Left renal pelvis (tissue), 4 donors: ENCODE data around the gene FNIP2. TPM values are rescaled to one million over a fixed set of nuclear protein-coding genes. Genes with fewer than 3 reads are reported as not detected.
"Not testable (repeated sequence)": the region's sequence is repeated elsewhere in the genome, so short reads cannot be mapped to it uniquely, and the experiment has no call there.

Experiments
- DNase-seq, 4 donors: peaks; one replicate each; pipeline ENCODE4 v3.0.0-alpha.2; 2013; ENCODE audit warnings: low read depth in 4 of 4, low spot score in 3 of 4
- polyA plus RNA-seq, 4 donors: library from polyadenylated mRNA; unstranded; fragments of 120-200 nt; gene quantifications; one replicate each; pipeline ENCODE4 v1.2.1, GENCODE V29; 2013; ENCODE audit not compliant: insufficient read length in 4 of 4

FNIP2 gene
- polyA plus RNA-seq, 4 donors, result 29.6 to 52.9 (median 46.2) TPM

DNA sequence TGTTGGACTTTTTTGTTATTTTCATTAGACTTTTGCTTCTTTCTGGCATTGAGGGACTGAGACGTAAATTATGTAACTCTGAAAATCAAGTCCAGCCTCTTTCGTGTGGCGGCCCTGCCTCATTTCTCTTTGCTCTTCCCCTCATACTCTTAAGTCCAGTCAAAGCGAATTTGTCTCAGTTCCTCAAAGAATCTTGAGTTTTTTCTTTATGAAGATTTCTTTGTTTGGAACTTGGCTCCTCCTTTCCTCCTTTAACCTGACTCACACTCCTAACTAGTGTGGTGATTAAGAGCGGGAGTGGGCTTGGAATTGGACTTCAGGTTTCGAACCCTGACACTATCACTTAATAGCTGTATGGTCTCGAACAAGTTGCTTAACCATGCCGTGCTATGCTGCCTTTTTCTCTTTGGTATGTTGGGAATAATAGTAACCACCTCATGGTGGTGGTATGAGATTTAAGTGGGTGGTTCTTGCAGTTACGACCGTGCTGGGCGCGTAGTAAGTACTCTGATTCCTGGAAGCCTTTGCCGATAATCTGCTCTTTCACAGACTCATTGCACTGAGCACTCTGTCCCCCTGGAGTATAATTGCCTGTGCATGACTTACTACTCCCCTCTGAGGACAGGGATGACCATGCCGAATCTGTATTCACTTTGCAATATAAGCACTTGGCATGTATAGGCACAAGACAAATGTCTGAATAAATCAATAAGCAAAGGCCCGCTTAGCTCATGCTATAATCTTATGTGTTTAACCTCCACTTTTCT is 19.1 kb downstream of the FNIP2 start:
- no peak for DNase-seq

DNA sequence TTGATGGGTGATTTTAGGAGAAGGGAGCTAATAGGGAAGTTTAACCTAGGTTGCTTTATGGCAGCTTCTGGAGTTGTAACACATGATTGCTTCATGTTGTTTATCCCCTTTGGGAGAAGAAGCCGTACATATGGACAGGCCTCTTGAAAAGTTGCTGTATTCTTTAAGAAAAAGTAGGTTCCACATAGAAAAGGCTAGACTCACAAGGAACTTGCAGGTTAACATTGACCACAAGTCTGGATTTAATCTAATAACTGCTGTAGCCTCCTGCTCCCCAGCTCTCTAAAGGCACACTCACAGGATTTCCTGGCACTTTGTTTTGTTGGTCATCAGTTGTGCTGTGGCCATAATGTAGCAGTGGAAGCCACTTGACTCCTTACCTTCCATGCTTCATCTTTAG is 19.7 kb downstream of the FNIP2 start:
- no peak for DNase-seq

DNA sequence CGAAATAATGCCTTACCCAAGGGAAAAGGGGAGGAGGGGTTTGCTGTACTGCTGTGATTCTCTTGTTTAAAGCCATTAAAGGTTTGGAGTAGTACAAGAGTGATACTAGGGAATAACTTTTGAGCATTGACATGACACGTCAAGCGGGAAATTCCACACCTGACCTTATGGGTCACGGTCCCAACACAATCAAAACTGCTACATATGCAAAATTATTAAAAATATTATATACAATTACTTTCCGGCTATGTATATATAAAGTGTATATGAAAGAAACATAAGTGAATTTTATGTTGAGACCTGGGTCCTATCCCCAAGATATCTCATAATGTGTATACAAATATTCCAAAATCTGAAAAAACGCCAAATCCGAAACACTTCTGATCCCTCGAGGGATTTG is 21.0 kb downstream of the FNIP2 start:
- DNase-seq, result no peak

DNA sequence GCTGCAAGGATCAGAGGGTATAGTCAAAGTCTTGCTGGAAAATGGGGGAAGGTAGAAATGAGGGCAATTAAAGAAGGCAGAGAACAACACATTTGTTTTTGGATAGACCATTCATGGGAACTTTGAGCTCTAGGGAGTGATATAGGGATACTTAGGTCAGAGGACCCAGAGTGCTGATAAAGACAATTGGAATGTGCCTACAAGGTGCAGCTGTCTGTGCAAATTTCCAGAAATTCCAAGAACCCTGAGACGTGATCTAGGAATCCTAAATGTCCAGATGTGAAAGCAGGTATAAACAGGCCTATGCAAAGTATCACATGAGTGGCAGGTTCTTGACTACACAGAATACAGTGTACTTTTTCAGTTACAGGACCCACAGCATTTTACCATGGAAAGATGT is 24.2 kb downstream of the FNIP2 start:
- no peak for DNase-seq

DNA sequence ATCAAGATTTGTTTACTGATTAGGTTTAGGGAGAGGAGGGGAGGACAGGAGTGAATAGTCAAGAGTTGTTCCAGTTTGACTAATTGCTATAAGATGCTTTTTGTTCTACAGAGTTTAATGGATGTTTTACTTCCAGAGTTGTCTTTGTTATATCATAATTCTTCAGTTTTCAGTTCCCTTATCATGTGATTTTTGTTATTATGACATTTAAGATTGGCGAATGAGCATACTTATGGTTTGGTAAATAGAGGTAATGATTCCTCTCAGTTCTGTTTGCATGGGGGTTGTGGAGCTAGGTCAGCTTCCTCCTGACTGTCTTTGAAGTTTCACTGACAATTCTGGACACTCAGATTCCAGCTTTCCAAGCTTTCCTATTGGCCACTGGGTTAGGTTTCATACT is 24.6 kb downstream of the FNIP2 start:
- DNase-seq, result not testable (repeated sequence)

DNA sequence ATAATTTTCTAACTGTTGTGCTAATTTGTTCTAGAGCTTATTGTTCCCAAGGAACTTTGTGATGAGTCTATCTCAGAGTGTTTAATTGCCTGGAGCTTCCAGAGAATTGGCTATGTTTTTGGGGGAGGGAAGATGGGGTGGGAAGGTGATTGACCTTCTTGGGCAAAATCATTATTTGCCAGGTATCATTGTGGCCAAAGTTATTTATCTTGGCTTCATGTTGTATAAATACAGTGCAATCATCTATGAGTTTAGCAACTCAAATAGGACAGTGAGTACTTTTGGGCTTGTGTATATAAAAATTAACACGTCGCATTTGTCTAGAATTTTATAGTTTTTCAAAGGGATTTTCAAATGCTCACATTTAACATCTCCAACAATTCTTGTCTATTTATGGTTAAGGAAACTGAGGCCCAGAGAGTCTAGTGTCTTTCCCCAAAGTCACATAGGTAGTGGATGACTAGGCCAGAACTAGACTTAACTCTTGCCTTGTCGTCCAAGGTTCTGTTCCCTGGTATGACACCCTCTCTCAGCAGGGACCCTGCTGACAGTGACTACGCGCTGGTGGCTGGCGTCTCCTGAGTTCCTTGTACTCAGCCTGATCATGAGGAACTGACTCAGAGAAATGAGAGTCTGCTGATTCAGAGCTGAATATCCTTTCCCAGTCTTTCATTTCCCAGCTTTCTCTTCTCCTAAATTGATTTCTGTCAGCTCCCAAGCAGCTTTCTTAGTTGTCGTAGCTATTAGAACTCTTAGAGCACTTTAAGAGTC is 27.7 kb downstream of the FNIP2 start:
- no peak for DNase-seq

DNA sequence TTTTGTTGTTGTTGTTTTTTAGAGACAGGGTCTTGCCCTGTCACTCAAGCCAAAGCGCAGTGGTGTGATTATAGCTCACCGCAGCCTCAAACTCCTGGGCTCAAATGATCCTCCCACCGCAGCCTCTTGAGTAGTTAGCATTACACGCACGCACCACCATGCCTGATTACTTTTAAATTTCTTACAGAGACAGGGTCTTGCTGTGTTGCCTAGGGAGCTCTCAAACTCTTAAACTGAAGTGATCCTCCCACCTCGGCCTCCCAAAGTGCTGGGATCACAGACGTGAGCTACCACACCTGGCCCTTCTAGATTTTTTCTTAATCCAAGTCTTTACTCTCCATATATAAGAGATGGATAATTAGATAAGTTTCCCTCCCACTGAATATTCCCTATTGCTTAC is 29.2 kb downstream of the FNIP2 start:
- no peak for DNase-seq

DNA sequence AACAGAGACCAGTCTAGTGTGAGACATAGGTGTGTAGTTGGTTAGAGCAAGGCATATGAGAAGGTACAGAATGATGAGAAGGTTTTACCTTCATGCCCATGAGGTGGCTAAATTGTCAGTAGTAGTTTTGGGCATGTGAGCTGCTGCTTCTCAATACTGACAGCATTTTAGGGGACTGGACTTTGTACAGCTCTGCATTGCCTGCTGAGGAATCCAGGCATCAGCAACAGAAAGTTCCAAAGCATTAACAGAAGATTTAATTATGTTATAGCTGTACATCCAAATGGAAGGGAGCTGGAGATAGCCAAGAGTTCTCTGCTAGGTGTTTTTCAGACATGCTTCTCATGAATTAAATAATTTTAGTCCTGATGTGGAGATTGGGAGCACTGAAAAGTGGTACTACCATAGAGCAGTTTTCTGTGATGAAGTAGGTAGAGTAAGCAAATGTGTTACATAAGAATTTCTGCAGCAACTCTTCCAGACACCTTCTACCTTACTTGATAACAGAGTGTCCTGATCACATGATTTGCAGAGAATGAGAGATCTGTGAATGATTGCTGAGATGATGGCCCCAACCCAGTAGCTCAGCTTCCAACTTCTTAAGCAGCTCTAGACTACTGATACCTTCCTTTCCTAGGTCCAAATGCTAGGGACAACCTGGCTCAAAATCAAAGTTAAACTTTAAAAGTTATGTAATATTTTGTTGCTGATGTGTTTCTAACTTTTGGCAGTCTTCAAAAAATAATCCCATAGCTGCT is 30.4 kb downstream of the FNIP2 start:
- no peak for DNase-seq

DNA sequence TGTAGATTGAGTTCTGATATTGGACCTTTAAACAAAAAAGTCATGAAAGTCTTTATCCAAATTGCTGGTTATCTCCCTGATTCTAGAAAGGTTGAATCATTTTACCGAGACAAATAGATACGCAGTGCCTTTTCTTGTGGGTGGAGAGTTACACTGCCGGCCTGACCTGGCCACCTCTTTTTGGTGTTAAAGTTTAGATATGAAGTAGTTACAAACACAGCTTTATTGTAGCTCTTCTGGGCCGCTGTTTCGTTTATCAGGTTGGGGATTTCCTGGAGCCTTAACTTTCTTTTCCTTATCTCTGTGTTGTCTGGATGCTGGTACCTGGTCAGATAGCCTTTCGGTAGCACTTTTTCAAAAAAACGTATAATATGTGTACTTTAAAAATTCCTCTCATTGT is 31.0 kb downstream of the FNIP2 start:
- DNase-seq, result no peak

DNA sequence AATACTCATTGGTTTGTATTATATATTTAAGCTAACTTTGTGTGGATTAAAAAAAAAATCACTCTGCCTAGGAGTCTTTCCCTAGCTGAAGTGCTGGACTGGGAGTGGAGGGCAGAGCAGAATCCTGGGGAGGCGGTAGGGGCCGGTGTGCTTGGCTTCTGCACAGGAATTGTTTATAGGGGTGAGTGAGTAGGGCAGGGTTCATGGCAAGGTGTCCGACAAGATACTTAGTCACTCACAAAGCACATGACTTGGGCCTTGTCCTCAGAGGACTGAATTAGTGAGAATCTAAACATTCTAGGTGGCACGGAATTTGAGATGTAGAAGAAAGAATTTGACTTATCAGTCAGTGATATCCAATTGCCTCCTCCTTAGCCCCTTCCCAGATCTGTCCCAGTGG is 32.2 kb downstream of the FNIP2 start:
- DNase-seq, result no peak

DNA sequence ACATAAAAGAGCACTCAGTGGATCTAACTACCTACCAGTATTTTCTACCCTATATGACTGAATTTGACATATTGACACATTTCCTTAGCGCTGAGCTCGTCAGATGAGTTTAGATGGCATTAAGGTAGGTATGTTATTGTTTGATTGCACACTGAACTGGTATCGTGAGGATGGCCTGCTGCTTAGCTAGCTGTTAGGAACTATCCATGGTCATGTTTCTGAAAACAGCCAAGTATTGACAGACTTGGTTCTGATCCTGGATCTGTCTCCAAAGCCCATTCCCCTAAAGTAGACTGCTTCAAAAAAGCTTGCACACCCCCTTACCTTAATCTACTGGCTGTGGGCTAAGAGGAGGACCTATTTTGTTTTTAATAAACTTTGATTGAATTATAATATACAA is 32.9 kb downstream of the FNIP2 start:
- DNase-seq, result no peak

DNA sequence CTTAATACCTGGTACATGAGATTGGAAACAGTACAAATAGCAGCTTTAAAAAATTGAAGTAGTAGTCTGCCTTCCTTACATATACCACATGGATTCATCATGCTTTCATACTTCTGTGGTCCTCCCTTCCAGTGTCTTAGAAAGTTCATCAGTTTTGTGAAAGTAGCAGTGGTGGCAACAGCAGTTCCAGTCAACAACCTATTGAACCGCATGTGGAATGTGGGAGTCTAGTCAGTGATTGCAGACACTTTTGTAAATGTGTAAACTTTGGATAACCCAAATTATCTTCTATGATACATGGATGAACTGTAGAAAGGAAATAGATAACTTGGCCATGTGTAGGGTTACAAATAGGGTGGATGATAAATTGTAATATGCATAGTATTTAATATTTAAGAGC is 34.1 kb downstream of the FNIP2 start:
- no peak for DNase-seq

DNA sequence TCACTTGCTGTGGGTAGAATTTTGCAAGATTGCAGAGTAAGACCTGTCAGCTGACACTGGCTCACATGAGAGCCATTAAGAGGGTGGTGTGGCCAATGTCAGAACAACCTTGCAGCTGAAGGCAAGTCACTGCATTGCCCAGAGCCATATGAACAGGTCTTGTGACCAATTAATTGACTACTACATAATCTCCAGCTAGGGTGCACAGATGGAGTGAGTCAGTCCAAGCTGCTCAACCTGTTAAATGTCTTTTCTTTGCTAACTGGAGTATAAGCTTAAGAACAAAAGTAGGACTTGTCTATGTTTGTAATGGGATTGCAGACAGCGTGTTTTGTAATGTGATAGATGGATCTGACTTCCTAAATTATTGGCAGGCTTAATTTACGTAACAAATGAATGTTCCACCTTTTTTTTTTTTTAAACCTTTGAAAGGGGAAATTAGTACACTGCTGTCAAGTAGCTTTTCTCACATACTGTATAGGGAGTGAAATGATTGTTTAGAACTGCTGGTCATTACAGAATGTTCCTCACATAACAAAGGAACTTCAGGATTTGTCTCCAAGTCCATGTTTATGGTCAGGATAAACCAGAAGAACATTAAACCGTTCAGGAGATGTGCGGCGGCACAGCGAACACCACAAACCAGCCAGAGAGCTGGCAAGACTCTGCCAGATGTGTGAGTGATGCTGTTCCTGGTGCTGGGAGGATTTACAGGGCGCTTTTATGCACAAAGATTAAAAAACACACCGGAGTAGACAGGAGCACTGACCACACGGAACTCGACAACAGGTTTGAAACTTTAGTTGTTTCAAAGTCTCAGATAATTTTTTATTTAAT is 37.0 kb downstream of the FNIP2 start:
- DNase-seq, result no peak

DNA sequence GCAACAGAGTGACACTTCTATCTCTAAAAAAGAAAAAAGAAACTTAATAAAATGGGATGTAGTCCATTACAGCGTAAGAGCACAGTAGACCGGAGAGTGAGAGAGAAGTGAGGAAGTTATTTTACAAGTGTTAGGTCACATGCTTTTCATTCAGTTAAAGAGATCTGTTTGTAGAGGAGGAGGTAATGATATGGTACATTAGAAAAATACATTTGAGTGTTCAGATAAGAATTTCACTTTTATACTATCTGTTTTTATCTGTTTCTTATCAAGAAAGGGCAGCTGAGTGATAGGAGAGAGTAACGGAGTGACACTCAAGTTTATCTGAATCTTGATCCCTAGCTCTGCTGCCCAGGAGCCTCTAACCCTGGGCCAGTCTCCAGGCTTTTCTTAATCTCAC is 38.9 kb downstream of the FNIP2 start:
- no peak for DNase-seq

DNA sequence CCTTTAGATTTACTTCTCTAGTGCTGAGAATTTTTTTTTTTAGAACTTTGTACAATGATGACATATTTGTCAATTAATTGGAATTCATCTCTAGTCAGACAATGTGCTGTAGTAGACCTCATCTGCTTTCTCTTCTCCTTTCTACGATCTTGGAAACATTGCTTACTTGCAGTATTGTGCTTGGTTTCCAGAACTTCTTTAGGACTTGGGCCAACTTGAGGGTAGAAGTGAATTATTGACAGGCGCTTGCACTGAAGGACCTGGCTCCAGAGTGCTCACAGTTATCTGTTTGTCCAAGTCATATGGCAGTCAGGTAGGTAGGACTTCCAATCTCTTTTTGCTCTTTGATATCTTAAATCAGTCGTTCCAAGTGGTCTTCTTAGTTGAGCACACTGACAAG is 39.6 kb downstream of the FNIP2 start:
- no peak for DNase-seq

DNA sequence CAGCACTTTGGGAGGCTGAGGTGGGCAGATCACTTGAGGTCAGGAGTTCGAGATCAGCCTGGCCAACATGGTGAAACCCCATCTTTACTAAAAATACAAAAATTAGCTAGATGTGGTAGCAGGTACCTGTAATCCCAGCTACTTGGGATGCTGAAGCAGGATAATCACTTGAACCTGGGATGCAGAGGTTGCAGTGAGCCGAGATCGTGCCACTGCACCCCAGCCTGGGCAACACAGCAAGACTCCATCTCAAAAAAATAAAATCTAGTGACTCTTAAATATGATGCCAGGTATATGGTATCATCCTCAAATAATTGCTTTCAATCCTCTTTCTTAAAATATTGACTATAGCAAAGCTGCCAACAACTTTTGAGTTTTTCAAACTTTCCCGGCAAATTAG is 40.4 kb downstream of the FNIP2 start:
- DNase-seq, result not testable (repeated sequence)

DNA sequence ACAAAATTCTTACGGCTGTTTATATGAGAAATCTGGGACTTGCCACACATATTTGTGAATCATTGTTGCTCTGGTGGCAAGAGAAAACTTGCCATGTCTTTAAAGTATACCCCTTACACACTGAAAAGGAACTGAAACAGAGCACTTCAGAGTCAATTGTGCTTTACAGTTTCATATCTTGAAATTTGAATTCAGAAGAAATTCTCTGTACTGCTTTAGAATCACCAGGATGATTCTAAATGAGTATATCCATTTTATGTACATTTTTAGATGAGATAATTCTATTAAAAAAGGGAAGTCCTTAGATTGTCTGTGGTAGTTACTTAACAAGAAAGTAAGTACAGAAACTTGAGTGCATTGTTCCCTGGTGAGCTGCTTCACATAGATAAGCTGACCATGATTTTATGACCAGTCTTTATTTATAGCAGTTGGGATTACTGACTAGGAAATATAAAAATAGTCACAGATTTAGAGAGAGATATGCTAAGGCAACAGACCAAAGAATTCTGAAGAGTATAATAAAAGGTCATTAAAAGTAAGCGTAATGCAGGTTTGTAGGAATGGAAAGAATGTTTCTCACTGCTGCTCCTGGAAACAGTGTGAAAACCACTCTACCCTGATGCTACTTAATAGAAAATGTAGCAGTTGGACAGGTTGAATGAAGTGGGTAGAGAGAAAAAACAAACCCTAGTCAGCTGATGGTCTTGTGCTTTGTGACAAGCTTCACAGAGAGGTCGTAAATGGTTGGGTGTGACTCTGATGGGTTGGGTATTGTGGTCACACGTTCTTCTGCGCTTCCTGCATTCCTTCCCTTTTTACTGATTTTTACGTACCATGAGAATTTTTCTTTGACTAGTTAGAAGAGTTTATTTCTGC is 41.0 kb downstream of the FNIP2 start:
- no peak for DNase-seq

DNA sequence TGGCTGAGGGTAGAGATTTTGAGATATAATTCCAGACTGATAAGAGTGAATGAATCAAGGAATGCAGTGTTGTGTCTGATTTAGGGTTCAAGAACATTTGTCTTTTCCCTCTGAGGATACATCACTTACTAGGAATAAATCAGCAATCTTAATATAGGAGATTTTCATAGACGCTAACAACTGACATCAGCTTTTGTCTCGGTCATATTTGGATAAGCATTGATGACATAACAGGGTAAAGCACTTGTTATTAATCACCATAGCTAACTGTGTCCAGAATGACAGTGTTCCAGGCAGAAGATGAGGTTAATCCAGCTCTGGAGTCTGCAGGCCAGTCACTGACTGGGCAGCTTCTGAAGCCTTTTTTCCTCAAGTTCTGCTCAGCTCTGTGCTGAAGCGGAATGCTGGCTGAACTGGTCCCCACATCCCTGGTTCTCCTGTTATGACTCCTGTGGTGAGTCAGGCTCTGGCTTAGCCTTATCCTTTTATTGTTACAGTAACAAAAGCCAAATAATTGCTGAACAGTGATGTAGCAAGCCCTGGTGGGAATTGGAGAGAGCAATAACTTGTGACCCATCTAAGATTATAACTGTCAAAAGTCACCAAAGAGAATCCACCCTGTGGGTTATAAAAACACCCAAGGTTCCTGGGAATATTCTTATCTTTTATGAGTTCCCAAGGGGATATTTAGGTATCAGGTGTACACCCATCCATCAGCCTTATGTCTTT is 41.8 kb downstream of the FNIP2 start:
- DNase-seq, result no peak

DNA sequence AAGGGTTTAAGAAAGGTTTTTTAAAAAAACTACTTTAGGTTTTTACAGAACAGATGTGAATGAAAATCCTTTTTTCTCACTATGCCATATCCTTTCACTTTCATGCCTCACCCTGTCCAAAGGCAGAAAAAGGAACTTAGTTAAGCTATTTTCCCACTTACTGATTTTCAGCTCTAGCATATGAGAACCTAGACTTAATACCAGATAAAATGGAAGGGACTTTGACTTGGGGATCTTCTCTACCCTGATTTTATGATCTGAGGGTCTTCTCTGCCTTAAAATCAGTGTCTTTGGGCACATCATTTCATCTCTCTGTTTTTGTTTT is 42.4 kb downstream of the FNIP2 start:
- DNase-seq, result no peak
